Lower lobe of right lung (tissue), 2 donors: ENCODE results near the gene ATF2. TPM values are rescaled to one million over a fixed set of nuclear protein-coding genes. Genes with fewer than 3 reads are reported as not detected.

ENCODE experiments used
- ATAC-seq, 2 donors: fragments of 200-7000 bp; cut with Tn5 transposase; one replicate each; pipeline ENCODE4 v1.9.1; 2020 to 2022; ENCODE audit warnings: mild to moderate bottlenecking in 2 of 2, moderate library complexity in 2 of 2
- DNase-seq: peaks from one replicate; pipeline ENCODE4 v3.0.0-alpha.2; 2020
- H3K27ac ChIP-seq: fragments of 200-600 bp; one replicate; pipeline ENCODE4 v1.8.0; 2022
- H3K27me3 ChIP-seq: fragments of 200-600 bp; one replicate; pipeline ENCODE4 v1.8.0; 2022; ENCODE audit warnings: low read depth
- H3K36me3 ChIP-seq: fragments of 200-600 bp; one replicate; pipeline ENCODE4 v1.8.0; 2022; ENCODE audit warnings: mild to moderate bottlenecking
- H3K4me1 ChIP-seq: fragments of 200-600 bp; one replicate; pipeline ENCODE4 v1.8.0; 2022
- H3K4me3 ChIP-seq: fragments of 200-600 bp; one replicate; pipeline ENCODE4 v1.8.0; 2022; ENCODE audit warnings: mild to moderate bottlenecking
- H3K9me3 ChIP-seq: fragments of 200-600 bp; one replicate; pipeline ENCODE4 v1.8.0; 2022
- intact Hi-C: fragments of 100-400 bp; cut with DNase I; formaldehyde crosslinking; loops from one replicate; pipeline ENCODE4 v1.11.0; 2022
- total RNA-seq: library from RNA; stranded (reverse); fragmentation: NEBNext Ultra II Directional; extraction: Animal tissue kit (Norgen Biotek cat#: 25700); gene quantifications from one replicate; pipeline ENCODE4 v1.2.1, GENCODE V29; 2021
- TF ChIP-seq, protein P1 (sequence below): fragments of 200-600 bp; IDR thresholded peaks from one replicate; pipeline ENCODE4 v1.8.0; 2022; ENCODE audit warnings: antibody characterized with exemption, mild to moderate bottlenecking
- donor health status: DM: no; HTN: yes; CAD: no; lungs with severe emphysema.

ATF2 gene
- total RNA-seq, 1 donor from 2014 or later: 48.0 TPM

GRCh38 chr2:175175320-175175719 lies 7.3 kb upstream of the ATF2 start:
- Histone ChIP-seq H3K27ac (no peak overlapping the region), H3K4me1 (peaks cover 7% of the 10 kb centered on the region), H3K36me3 (peaks cover 52% of the 10 kb centered on the region), H3K9me3 (no peaks in the 10 kb centered on the region), H3K4me3 (no peak overlapping the region), H3K27me3 (no peaks in the 10 kb centered on the region)
- TF ChIP-seq, protein P1, sequence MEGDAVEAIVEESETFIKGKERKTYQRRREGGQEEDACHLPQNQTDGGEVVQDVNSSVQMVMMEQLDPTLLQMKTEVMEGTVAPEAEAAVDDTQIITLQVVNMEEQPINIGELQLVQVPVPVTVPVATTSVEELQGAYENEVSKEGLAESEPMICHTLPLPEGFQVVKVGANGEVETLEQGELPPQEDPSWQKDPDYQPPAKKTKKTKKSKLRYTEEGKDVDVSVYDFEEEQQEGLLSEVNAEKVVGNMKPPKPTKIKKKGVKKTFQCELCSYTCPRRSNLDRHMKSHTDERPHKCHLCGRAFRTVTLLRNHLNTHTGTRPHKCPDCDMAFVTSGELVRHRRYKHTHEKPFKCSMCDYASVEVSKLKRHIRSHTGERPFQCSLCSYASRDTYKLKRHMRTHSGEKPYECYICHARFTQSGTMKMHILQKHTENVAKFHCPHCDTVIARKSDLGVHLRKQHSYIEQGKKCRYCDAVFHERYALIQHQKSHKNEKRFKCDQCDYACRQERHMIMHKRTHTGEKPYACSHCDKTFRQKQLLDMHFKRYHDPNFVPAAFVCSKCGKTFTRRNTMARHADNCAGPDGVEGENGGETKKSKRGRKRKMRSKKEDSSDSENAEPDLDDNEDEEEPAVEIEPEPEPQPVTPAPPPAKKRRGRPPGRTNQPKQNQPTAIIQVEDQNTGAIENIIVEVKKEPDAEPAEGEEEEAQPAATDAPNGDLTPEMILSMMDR: no peak
- DNase-seq: no peak
- no peak for ATAC-seq
- intact Hi-C loops: no loop called here

DNA sequence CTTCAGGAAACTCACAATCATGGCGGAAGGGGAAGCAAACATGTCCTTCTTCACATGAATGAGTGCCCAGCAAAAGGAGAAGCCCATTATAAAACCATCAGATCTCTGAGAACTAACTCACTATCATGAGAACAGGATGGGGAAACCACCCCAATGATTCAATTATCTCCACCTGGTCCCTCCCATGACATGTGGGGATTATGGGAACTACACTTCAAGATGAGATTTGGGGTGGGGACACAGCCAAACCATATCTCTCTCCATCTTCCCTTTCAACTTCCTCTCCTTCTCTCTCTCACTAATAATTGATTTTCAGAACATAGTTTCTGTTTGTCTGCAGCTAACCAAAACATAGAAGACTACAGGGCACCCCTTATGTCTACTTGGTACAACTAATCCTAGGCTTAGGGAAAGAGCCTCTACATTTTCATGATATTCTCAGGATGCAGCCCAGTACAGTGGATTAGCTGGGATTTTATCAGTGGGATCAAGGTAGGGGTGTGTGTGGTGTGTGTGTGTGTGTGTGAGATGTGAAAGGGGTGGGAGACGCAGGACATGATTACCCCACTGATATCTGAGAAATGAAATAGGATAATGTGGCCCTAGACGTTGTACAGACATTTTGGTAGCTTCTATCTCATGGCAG lies 2.8 kb upstream of the ATF2 start:
- intact Hi-C loops: no loop called here
- ATAC-seq: no peak
- Histone ChIP-seq H3K4me1 (peaks cover 23% of the 10 kb centered on the region), H3K36me3 (peaks cover 12% of the 10 kb centered on the region), H3K27me3 (no peaks in the 10 kb centered on the region), H3K9me3 (no peaks in the 10 kb centered on the region), H3K4me3 (no peak overlapping the region), H3K27ac (no peak overlapping the region)
- TF ChIP-seq, protein P1: no peak
- no peak for DNase-seq

GRCh38 chr2:175169191-175169590 lies 1.2 kb upstream of the ATF2 start:
- Histone ChIP-seq H3K36me3 (peaks cover 3% of the 10 kb centered on the region), H3K9me3 (no peaks in the 10 kb centered on the region), H3K4me3 (peak overlapping the region; percentile 97), H3K4me1 (peaks cover 26% of the 10 kb centered on the region), H3K27me3 (no peaks in the 10 kb centered on the region), H3K27ac (no peak overlapping the region)
- ATAC-seq: no peak
- DNase-seq: no peak
- TF ChIP-seq, protein P1: no peak
- intact Hi-C loops: no loop called here

- no peak for DNase-seq
- H3K27me3 ChIP-seq: no peaks in the 10 kb centered on the region
- H3K4me3 ChIP-seq: peak overlapping the region; percentile 97
- H3K4me1 ChIP-seq: peaks cover 26% of the 10 kb centered on the region
- no peaks in the 10 kb centered on the region for H3K9me3 ChIP-seq
- peak overlapping the region; percentile 95 for H3K27ac ChIP-seq
- intact Hi-C loops: no loop called here
- peak in 1 of 2 donors; percentile 46 for ATAC-seq
- TF ChIP-seq, protein P1: no peak
- peaks cover 3% of the 10 kb centered on the region for H3K36me3 ChIP-seq
These were observed 552 bp upstream of the ATF2 start for GRCh38 chr2:175168564-175168945.

DNA sequence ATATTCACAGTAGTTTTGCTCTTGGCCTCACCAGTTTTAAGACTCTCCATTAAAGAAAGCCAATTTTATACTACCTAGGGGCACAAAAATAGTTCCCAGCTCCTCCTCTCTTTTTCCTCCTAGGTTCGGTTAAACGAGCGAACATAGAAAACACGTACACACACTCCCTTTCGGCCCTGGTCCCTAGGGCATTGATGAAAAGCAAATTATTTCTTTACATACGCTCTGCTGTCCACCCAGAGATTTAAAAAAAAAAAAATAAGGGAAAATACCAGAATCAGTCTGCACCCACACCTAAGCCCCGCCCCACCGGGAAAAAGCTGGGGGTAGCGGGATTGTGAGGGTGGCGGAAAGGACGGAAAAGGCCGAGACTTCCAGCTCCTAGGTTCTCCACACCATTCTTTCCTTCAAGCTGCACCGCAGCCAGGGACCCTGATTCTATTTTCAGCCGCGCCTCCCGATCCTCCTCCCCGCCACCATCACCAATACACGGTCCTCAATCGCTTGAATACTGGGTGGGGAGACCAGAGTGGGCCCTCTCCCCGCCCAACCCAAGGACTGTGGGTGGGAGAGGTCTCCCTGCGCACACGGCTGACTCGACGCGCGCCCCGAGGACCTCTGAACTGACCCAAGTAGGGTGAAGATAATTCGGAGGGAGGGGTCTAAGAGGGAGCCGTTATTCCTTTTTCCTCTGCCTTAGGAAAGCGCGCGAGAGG lies 769 bp downstream of the ATF2 start:
- DNase-seq: peak; percentile 51

More for the DNA sequence above, 769 bp downstream of the ATF2 start:
- TF ChIP-seq, protein P1: no peak
- peak overlapping the region; percentile 97 for H3K4me3 ChIP-seq
- H3K27ac ChIP-seq: peak overlapping the region; percentile 95
- peaks cover 26% of the 10 kb centered on the region for H3K4me1 ChIP-seq
- peak in 1 of 2 donors; percentile 19 for ATAC-seq
- no peaks in the 10 kb centered on the region for H3K27me3 ChIP-seq
- intact Hi-C loops: no loop called here
- H3K36me3 ChIP-seq: no peaks in the 10 kb centered on the region
- H3K9me3 ChIP-seq: no peaks in the 10 kb centered on the region
